OCI-LY3 (cell line): ENCODE results near the gene SLC25A25.

Experiments
- CTCF ChIP-seq: fragments of 200-600, 300-600 bp; sonication (generic); IDR thresholded peaks from 2 replicates; pipeline ENCODE4 v1.5.1; 2014; ENCODE audit warnings: antibody characterized with exemption, low read length, low read depth
- EZH2phosphoT487 ChIP-seq: fragments of 200-600 bp; shearing (Covaris generic); IDR thresholded peaks from 2 replicates; pipeline ENCODE4 v1.6.1; 2018; ENCODE audit warnings: antibody characterized with exemption, mixed run types, low read depth

- TF ChIP-seq CTCF (no peak), EZH2phosphoT487 (no peak)
Measured at GRCh38 chr9:128116104-128117083, 48.4 kb downstream of the SLC25A25 start.
